ENCODE results near the gene TTYH2.

GRCh38 chr17:74230896-74231295 lies 17.5 kb downstream of the TTYH2 start:
- TF ChIP-seq CTCF (IDR thresholded peaks at IDR 0.05) (no peak), POLR2A (IDR thresholded peaks at IDR 0.05) (no peak), POLR2AphosphoS5 (IDR thresholded peaks at IDR 0.05; ENCODE audit: insufficient read depth in 1 of 2, low read depth in 1 of 2) (no peak)

All from vagina (tissue), 2 donors.